ENCODE measurements around the gene HSD3B7. TPM values are rescaled to one million over a fixed set of nuclear protein-coding genes. Genes with fewer than 3 reads are reported as not detected.

The HSD3B7 gene
- total RNA-seq, 1 donor = 45.6 TPM

DNA sequence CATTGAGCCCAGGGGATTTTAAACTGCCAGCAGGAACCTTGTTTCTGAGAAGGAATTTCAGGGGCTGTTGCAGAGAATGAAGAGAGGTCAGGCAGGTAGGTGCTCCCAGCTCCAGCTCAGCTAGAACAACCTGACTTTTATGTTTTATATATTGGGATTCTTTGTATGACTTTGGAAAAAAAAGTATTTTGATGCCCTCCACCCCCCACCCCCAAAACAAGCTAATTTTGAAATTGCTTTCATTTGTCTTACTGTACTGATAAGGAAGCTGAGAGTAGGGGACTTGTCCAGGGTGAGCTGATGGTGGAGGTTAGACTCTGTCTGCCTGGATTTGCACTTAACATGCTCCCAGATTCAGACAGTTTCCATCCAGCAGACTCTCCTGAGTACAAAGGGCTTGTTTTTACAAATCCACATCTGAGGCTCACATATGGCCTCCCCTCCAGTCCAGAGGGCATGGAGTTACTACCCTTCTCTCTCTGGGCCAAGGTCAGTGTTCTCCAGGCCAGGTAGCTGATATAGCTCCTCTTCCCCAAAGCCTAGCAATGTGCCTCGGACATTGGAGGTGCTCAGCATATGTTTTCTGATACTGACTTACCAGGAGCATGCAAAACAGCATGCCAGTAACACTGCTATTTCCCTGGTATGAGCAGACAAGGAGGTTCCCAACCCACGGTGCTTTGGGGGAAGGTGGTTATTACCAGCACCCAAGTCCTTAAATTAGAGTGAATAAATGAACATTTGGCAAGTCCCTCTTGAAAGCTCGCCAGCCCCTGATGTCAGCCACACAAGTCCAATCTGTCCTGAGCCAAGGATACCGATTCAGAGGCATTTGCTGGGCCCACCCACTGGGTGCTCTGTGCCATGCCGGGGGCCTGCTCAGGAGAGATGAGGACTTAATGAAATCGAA is 14.1 kb downstream of the HSD3B7 start:
- Histone ChIP-seq H4K20me1 (ENCODE audit: insufficient read depth, low read length) (no peaks in the 10 kb centered on the region), H3K4me2 (ENCODE audit: insufficient read depth, low read length) (peak overlapping the region; percentile 97), H3K27me3 (ENCODE audit: insufficient read depth, low read length) (no peaks in the 10 kb centered on the region), H3K4me3 (ENCODE audit: insufficient read depth, low read length) (no peak overlapping the region), H3K27ac (ENCODE audit: low read depth, low read length) (peak overlapping the region; percentile 89), H3K9me3 (ENCODE audit: low read depth, low read length) (no peaks in the 10 kb centered on the region), H3K36me3 (ENCODE audit: insufficient read depth, low read length) (no peaks in the 10 kb centered on the region), H2AFZ (ENCODE audit: low read length) (peak overlapping the region; percentile 80), H3K79me2 (ENCODE audit: insufficient read depth, low read length) (no peaks in the 10 kb centered on the region), H3K4me1 (ENCODE audit: insufficient read depth, low read length) (peaks cover 26% of the 10 kb centered on the region)
- peak; percentile 91 for DNase-seq (ENCODE audit: insufficient read length, low spot score, missing footprints)
- TF ChIP-seq, protein P1, sequence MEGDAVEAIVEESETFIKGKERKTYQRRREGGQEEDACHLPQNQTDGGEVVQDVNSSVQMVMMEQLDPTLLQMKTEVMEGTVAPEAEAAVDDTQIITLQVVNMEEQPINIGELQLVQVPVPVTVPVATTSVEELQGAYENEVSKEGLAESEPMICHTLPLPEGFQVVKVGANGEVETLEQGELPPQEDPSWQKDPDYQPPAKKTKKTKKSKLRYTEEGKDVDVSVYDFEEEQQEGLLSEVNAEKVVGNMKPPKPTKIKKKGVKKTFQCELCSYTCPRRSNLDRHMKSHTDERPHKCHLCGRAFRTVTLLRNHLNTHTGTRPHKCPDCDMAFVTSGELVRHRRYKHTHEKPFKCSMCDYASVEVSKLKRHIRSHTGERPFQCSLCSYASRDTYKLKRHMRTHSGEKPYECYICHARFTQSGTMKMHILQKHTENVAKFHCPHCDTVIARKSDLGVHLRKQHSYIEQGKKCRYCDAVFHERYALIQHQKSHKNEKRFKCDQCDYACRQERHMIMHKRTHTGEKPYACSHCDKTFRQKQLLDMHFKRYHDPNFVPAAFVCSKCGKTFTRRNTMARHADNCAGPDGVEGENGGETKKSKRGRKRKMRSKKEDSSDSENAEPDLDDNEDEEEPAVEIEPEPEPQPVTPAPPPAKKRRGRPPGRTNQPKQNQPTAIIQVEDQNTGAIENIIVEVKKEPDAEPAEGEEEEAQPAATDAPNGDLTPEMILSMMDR (IDR thresholded peaks at IDR 0.05; ENCODE audit: extremely low read depth, low read depth, low read length) = no peak

DNA sequence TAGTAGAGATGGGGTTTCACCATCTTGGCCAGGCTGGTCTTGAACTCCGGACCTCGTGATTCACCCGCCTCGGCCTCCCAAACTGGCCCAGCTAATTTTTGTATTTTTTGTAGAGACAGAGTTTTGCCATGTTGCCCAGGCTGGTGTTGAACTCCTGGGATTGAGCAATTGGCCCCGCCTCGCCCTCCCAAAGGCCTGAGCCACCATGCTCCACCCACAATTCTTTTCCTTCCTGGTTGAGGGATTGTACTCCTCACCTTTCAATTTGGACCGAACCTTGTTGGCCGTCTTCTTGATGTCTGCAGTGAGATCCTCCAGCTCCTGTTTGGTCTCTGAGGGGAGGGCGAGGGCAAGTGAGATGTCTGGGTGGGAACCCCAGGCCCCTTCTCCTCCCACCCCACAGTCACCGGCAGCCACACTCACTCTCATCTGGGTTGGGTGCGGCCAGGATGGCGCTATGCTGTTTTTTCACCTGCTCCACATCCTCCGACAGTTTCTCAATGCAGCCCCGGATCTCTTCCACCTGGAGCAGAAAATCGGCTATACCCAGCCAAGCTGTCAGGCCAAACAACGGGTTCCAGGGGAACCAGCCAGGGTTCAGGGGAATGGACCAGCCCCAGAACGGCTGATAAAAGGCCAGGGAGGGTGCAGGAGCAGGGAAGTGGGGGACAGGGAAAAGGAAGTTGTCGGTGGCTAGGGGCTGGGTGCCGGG is 15.8 kb downstream of the HSD3B7 start:
- H4K20me1 ChIP-seq (ENCODE audit: insufficient read depth, low read length) = no peaks in the 10 kb centered on the region
- no peak overlapping the region for H3K4me3 ChIP-seq (ENCODE audit: insufficient read depth, low read length)
- H3K36me3 ChIP-seq (ENCODE audit: insufficient read depth, low read length) = no peaks in the 10 kb centered on the region
- H3K27me3 ChIP-seq (ENCODE audit: insufficient read depth, low read length) = no peaks in the 10 kb centered on the region
- no peak overlapping the region for H2AFZ ChIP-seq (ENCODE audit: low read length)
- TF ChIP-seq, protein P1 (IDR thresholded peaks at IDR 0.05; ENCODE audit: extremely low read depth, low read depth, low read length) = no peak
- peaks cover 29% of the 10 kb centered on the region for H3K4me1 ChIP-seq (ENCODE audit: insufficient read depth, low read length)
- H3K79me2 ChIP-seq (ENCODE audit: insufficient read depth, low read length) = no peaks in the 10 kb centered on the region
- H3K27ac ChIP-seq (ENCODE audit: low read depth, low read length) = no peak overlapping the region
- DNase-seq (ENCODE audit: insufficient read length, low spot score, missing footprints) = peak; percentile 75
- no peak overlapping the region for H3K4me2 ChIP-seq (ENCODE audit: insufficient read depth, low read length)
- H3K9me3 ChIP-seq (ENCODE audit: low read depth, low read length) = no peaks in the 10 kb centered on the region

DNA sequence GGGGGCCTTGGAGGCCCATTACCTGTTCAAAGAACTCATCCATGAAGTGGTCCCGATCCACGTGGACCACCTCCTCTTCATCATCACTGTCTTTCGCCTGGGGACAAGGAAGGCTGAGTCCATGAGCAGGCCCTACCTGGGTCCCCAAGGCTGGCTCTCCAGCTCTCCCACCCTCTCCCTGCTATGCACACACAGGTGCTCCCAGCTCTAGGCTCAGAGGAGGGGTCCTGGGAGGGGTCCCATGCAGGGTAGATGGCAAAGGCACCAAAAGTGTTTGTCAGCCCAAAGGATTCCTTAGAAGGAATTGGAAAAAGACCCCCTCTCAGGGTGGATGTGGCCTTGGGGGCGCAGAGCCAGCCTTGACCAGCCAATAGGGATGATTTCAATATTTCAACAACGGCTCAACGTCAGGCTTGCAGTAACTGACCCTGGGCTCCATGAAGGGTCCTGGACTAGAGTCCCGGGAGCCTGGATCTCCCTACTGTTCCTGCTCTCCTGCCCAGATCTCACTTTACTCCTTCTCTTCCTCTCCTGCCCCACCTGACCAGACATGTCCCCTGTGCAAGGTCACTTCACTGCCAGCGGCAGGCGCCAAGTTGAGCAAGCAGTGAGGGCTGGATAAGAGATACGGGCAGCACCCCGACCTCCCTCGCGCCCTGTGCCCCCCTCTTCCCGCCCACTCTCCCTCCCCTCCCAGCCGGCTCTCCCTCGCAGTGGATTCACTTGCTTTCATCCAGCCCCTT is 16.7 kb downstream of the HSD3B7 start:
- TF ChIP-seq, protein P1 (IDR thresholded peaks at IDR 0.05; ENCODE audit: extremely low read depth, low read depth, low read length) = no peak
- Histone ChIP-seq H4K20me1 (ENCODE audit: insufficient read depth, low read length) (no peaks in the 10 kb centered on the region), H3K36me3 (ENCODE audit: insufficient read depth, low read length) (no peaks in the 10 kb centered on the region), H3K4me3 (ENCODE audit: insufficient read depth, low read length) (no peak overlapping the region), H3K9me3 (ENCODE audit: low read depth, low read length) (no peaks in the 10 kb centered on the region), H3K27ac (ENCODE audit: low read depth, low read length) (no peak overlapping the region), H3K4me2 (ENCODE audit: insufficient read depth, low read length) (no peak overlapping the region), H3K79me2 (ENCODE audit: insufficient read depth, low read length) (no peaks in the 10 kb centered on the region), H2AFZ (ENCODE audit: low read length) (no peak overlapping the region), H3K27me3 (ENCODE audit: insufficient read depth, low read length) (no peaks in the 10 kb centered on the region), H3K4me1 (ENCODE audit: insufficient read depth, low read length) (peaks cover 35% of the 10 kb centered on the region)
- DNase-seq (ENCODE audit: insufficient read length, low spot score, missing footprints) = peak; percentile 79
